ENCODE results near the gene URB1.
A peak's percentile ranks its signal among the peaks of the same experiment; 100 is the strongest.
"Not testable (repeated sequence)": the region's sequence is repeated elsewhere in the genome, so short reads cannot be mapped to it uniquely, and the experiment has no call there.

URB1 gene

DNA sequence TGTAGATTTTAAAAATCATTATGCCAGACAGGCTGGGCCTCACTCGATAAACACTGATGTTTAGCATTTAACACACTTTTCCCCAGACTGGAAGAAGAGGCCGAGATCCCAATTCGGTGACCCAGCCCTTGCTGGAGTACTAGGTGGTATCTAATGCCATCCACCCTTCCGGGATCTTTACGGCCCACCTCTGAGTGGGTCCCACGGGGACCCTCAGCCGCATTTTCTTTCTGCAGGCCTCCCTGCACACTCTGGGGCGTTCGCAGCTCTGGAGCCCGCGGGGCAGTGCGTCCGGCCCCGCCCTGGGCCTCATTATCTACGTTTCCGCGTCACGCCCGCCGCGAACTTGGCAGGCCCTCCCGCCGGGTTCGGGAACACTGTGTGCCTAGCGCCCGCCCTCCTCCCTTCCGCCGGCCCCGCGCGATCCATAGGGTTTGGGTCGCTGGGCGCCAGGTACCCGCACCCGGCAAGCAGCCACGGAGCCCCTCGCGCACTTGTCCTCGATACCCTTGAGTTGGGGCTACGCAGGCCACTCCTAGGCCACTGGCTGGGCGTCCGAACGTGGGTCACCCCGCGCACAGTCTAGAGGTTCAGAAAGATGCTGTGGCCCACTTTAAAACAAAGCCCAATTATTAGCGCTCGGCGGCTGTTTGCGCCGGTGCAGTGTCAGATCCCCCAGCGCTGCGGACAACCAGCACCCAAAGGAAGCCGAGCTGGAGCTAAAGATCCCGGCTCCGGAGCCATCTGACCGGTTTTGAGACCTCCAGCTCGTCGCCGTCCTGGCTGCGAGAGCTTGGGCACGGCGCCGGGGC is 18.7 kb upstream of the URB1 start:
- peak; percentile 62 for DNase-seq (ENCODE audit: low read depth)

DNA sequence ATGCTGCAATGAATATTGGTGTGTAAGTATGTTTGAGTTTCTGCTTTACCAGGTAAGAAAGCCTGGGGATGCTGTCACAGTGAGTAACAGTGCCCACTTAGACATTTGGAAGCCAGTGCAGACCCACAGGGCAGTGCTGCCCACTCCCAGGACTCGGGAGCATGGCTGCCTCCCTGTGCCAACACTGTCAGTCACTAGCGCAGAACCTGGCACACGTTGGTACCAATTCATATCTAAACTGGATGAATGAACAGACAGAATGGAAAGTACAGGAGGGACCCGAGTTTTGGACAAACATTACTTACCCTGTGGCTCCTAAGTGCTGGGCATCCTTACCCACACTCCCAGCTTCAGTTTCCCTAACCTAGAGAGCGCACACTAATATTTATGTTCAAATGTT is 18.1 kb upstream of the URB1 start:
- no peak for DNase-seq (ENCODE audit: low read depth)

DNA sequence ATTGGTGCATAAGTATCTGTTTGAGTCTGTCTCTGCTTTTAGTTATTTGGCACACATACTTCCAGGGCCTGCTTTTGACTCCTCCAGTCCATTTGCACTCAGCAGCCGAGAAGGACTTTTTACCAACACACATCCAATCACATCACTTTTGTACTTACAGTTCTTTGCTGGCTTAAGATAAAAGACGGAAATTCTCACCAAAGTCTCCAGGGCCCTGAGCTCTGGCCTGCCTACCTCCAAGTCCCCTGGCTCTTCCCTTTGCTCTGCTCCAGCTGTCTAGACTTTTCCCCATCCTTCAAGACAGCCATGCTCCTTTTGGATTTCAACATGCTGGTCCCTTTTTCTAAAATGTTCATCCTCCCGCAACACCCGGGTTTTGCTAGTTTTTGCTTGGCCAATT is 17.5 kb upstream of the URB1 start:
- DNase-seq (ENCODE audit: low read depth), result no peak

DNA sequence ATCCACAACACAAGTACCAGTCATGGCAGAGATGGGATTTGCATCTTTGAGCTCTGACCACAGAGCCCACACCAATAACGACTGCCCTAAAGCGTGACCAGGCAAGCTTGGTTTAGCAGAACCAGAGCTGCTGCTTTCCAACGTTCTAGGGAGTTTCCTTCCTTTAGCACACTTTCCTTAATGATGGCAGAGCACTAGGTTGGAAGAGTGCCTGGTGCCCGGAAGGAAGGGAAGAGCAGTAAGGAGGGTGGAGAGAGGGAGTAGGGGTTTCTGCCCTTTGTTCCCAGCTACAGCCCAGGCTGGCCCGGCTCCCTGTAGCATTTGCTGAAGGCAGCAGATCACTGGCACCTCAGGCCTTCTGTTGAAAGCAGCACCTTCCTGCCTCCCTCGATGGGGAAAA is 13.6 kb upstream of the URB1 start:
- DNase-seq (ENCODE audit: low read depth), result no peak

DNA sequence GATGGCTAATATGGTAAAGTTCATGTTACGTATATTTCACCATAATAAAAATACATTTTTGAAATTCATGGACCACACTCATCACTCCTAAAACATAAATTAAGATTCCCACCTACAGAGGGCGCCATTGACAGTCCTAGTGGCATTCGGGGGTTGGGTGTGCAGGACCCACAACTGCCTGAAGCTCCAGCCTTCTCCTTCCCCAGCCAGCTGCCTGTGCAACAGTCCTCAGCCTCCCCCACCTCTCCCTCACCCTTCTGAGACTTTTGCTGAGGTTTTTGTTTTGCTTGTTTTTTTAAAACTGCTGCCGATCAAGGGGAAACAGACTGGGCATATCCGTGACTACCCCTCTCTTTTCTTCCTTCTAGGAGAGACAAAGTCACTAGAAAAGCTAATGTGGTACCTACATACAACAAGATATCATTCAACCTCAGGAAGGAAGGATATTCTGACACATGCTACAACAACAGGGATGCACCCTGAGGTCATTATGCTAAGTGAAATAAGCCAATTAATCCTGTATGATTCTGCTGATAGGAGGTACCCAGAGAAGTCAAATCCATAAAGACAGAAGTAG is 10.5 kb upstream of the URB1 start:
- DNase-seq (ENCODE audit: low read depth), result peak; percentile 69

DNA sequence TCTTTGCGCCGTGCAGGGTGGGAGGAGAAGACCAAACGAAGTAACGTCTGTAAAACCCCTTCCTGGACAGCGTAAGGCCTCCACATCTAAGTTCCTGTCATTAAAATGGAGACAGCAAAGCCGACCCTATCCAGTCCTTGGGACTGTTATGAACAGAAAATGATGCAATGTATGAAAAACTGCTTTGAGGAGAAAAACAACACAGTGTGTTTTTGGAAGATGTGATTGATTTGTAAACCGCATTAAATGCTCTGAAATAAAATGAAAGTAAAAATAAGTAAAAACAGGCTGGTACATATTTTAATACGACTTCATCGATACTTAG is 827 bp upstream of the URB1 start:
- DNase-seq (ENCODE audit: low read depth), result no peak

DNA sequence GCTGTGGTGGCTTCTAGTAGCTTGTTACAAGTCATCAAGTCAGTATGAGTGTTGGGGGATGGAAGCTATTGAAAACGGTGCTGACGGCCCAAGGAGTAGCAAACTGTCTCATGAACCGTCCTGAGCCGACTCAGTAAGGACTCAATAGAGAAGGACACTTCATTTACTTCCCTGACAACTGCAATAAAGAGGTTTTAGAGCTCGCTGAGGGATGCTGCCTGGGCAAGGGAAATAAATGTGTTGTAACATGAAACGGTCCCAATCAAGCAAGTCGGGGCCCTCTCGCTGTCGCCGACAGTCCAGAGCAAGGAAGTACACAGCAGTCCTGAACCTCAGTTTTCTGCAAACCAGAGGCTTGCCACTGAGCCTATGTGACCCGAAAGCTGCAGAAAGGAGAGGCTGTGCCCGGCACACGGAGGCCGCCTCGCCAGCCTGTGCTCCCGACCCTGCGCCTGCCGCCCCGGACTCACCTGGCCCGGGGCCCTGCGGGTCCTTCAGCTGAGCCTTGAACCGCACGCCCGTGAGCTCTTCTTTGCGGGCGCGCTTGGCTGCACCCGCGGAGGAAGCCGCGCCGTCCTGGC is 423 bp downstream of the URB1 start:
- DNase-seq (ENCODE audit: low read depth), result no peak

DNA sequence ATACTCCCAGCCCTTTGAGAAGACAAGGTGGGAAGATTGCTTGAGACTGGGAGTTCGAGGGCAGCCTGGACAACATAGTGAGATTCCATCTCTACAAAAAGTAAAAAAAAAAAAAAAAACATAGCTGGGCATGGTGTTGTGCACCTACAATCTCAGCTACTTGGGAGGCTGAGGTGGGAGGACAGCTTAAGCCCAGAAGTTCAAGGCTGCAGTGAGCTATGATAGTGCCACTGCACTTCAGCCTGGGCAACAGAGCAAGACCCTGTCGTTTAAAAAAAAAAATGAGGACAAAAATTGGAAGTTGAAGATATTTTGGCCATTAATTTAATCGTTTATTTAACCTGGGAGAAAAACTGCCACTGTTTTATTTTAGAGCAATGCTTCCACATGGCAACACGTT is 1.1 kb downstream of the URB1 start:
- DNase-seq (ENCODE audit: low read depth), result no peak

DNA sequence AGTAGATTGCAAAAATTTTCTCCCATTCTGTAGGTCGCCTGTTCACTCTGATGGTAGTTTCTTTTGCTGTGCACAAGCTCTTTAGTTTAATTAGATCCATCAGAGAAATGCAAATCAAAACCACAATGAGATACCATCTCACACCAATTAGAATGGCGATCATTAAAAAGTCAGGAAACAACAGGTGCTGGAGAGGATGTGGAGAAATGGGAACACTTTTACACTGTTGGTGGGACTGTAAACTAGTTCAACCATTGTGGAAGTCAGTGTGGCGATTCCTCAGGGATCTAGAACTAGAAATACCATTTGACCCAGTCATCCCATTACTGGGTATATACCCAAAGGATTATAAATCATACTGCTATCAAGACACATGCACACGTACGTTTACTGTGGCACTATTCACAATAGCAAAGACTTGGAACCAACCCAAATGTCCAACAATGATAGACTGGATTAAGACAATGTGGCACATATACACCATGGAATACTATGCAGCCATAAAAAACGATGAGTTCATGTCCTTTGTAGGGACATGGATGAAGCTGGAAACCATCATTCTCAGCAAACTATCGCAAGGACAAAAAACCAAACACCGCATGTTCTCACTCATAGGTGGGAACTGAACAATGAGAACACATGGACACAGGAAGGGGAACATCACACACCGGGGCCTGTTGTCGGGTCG is 2.1 kb downstream of the URB1 start:
- not testable (repeated sequence) for DNase-seq (ENCODE audit: low read depth)

DNA sequence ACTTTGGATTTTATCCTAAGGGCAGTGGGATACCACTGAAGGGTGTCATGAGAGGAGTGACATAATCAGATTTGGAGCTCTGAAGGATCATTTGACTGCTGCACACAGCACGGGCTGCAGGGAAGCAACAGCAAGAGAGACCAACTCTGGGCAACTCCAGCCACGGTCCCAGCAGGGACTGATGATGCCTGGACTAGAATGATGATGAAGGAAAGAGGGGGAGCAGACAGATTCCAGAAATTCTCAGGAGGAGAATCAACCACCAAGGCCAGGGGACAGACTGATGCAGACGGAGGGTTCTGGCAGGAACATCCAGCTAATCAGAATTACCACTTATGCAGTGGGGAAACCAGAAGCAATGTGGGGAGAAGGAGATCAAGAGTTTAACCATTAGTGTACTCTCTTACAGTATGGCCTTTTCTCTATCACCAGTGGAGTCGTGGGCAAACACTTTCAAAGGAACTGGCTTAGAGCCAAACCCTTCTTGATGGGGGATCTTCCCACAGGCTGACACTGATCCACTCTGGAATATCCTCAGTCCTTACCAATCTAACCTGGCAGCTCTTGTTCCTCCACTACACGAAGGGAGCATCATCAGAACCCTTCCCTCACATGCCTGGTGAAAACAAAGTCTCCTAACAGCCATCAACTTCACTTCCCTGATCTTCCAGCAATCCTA is 3.3 kb downstream of the URB1 start:
- DNase-seq (ENCODE audit: low read depth), result peak; percentile 80

DNA sequence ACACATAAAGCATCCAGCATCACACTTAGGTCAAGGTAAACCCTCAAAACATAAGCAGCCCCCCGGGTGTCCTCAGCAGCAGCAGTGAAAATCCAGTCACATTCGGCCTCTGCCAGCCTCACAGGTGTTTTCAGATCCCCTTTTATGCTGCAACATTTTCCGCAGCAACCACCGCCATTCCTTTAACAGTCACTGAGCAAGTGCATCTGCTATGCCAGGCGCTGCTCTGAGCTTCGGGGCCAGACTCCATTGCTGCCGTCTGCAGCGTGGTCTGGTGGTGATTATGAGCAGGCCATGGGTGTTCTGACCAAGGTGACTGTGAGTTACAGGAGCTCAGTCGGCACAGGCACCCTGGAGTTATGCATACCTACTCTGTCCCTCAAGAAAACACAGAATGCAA is 4.5 kb downstream of the URB1 start:
- no peak for DNase-seq (ENCODE audit: low read depth)

DNA sequence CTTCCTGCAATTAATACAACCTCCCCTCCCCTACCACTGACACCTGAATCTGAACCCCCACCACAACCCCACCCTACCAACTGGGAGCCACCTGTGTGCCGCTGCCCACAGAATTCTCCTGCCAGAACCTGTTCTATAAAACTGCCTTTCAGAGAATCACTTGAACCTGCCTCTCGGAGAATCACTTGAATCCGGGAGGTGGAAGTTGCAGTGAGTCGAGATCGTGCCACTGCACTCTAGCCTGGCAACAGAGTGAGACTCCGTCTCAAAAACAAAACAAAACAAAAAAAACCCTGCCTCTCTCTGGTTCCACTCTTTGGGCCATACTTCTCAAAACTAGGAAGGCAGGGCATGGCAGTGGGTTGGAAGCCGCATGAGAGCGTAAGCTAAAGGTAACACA is 5.7 kb downstream of the URB1 start:
- no peak for DNase-seq (ENCODE audit: low read depth)

DNA sequence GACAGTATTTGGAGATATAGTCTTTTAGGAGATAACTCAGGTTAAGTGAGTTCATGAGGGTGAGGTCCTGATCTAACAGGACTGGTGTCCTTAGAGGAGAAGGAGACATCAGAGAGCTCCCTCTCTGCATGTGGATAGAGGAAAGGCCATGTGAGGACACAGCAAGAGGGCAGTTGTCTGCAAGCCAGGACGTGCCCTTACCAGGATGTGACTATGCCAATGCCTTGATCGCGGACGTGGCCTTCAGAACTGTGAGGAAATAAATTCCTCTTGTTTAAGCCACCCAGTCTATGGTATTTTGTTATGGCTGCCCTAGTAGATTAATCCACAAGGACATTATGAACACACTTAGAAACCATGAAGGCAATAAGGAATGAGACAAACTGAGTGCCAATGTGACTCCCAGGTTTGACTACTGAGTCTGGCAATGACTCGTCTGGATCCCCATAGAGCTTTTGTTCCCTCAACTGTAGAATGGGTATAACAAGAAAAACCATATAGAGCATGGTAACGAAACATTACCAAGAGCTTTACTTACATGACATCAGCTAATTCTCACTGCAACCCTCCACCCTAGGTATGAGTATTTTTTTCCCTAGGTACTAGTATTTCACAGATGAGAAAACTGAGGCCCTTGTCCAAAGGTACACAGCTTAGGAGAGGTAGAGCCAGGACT is 6.5 kb downstream of the URB1 start:
- DNase-seq (ENCODE audit: low read depth), result peak; percentile 42

DNA sequence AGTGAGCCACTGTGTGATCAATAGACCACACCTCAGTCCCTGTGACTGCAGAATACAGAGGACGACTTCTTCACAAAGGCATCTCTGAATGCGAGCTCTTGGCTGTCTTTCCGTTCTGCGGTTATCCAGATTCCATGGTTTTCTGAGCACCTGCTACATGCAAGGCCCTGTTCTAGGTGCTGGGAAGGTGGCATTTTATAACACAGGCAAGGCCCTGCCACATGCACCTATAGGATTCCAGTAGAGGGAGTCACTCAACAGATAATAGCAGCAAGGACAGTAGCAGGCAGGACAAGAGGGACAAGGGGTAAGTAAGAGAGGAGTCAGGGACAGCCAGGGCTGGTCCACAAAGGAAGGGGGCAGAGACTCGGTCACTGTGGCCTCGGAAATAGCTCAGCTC is 9.0 kb downstream of the URB1 start:
- DNase-seq (ENCODE audit: low read depth), result no peak

DNA sequence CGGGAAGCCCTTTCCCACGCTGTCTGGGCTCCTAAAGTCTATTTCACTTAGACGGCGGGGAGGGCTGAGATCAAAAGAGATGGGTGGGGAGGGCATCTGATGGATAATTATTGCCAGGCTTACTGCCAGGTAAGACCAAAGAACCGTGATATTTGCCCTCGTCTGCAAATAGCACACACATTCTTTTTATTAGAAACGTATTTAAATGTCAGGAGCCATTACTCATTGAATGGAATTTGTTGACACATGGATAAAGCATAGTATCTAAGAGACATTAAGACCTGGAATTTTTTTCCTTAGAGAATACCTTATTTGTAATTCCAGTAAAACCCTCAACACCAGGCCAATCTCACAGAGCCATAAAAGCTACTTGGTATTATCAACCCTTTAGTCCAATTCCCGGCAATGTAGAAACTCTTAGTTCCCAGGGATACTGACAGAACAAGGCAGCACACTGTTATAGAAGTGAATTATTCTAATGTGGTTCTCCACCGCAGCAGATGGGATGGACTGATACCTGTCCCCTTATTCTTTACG is 10.6 kb downstream of the URB1 start:
- DNase-seq (ENCODE audit: low read depth), result peak; percentile 62

DNA sequence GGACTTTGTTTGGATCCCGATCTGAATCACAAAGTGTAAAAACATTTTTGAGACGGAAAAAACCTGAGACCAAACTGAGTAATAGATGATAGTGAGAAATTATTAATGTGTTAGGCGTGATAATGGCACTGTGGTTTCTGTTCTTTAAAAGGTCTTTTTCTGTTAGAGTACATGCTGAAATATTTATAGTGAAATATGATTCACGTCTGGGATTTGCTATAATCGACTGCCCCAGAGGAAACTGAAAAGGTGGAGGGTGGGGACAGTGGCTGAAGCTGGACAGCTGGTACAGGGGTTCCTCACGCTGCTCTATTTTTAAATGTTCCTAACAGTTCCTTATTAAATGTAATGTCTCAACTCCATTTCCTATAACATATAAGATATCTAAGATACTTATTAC is 11.2 kb downstream of the URB1 start:
- DNase-seq (ENCODE audit: low read depth), result no peak

DNA sequence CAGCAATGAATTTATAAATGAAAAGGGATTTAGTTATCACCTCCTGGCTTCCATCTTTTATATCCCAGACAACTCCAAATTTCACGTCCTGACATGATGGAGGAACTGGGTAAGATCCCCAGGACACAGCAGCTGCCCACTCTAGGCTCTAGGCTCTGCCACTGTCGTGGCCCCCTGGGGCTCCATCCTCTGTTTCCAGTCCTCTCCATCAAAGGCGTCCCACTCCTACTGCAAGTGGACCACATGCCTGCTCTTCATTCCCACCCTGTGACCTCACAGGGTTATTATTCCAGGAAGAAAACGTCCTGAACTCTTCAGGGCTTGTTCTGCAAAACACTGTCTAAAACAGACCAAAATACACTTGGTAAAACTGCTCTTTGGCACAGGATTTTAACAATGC is 11.9 kb downstream of the URB1 start:
- no peak for DNase-seq (ENCODE audit: low read depth)

DNA sequence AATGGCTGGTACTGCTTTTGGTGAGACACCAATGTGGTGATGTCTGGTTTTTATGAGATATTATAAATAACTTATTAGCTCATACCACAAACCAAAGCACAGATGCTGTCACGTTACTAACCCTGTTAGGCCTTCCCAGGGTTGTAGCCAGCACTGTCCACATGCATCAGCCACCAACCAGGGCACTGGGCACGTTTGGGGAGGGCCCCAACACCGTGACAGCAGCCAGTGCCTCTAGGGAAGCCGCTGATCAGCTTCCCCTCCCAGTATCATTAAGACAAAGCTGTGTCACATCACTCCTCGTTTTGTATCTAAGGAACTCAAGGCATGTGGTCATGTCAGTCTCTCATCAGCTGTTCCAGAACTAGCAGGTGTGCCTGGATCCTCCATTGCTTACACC is 13.9 kb downstream of the URB1 start:
- DNase-seq (ENCODE audit: low read depth), result peak; percentile 33

DNA sequence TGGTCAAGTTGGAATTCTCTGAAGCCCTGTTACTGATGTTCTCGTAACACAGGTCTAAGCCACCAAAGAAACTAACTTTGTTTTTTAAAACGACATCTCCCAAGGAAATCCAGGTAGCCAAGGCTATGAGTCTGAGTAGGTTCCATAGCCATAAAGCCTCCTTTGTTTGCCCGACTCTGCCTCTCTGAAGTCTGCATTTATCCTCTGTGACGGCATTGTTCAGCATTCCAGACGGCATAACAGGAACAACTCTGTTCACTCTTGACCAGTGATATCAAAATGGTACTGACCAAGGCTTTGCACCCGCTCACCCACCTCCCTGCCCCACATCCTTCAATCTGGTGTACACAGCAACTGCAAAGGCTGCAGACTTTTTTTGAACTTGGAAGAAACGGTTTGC is 14.8 kb downstream of the URB1 start:
- no peak for DNase-seq (ENCODE audit: low read depth)

DNA sequence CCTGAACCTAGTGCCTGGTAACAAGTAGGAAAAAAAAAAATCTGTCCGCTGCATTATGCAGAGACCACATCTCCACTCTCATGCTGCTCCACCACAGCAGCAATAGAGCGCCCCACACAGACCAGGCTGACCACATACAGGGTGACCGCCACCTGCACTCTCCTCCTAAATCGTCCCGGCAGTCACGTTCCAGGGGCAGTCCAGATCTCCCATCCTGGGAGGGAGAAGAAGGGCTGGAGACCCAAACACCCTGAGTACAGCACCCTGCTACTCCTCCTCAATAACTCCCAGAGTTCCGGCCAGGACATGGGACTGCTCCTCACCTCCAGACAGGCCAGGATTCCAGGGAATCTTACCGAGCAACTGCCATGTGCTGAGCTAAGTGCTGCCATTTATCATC is 15.3 kb downstream of the URB1 start:
- no peak for DNase-seq (ENCODE audit: low read depth)

DNA sequence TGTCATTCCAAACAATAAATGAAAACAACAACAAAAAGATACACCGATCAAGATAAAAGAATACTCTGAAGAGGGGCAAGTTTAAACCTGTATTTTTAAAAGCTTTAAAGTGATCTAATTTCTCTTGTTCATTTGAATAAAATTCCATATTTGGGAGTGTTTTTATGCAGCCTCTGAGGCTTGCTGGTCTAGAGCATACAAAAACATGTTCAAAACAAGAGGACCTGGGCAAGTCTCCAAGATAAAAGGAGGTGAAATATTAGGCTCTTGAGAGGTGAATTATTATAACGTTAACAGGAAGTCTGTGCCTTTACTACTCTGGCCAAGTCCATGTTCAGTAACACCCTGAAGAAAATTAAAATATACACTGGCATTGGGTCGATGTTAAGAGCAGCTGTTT is 20.1 kb downstream of the URB1 start:
- DNase-seq (ENCODE audit: low read depth), result peak; percentile 31

DNA sequence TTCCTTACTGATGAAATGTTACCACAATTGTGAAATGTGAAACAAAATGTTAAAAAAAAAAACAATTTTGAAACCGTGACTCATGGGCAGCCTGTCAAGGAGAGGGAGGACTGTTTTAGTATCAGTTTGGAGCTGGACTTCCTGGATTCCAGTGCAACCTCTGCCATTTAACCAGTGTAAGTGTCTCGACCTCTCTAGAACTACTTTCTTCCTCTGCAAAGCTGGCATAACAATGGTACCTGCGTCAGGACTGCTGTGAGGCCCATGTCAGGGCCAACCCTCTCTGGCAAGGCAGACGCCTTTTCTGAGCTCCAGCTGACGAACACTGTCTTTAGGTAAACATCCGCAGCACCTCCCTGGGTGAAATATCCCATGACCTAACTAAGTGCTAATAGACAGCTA is 20.9 kb downstream of the URB1 start:
- DNase-seq (ENCODE audit: low read depth), result peak; percentile 90
